Gastroesophageal sphincter (tissue), 3 donors: Measurements from ENCODE around the gene RASL12.

ENCODE experiments used
- EP300 ChIP-seq: sonication (generic); formaldehyde crosslinking; IDR thresholded peaks from one replicate; pipeline ENCODE4 v1.6.1; 2017; ENCODE audit warnings: antibody characterized with exemption, mild to moderate bottlenecking
- POLR2A ChIP-seq, 2 donors: fragments of 450-650 bp; IDR thresholded peaks; one replicate each; pipeline ENCODE4 v1.6.1; 2017; ENCODE audit warnings: antibody characterized with exemption in 2 of 2, mild to moderate bottlenecking in 2 of 2, moderate library complexity in 1 of 2
- TF ChIP-seq, protein P1 (sequence below), 4 experiments: fragments of 200-600 bp in 2 of 4; fragments of 450-650 bp in 2 of 4; sonication (generic) in 1 of 4; IDR thresholded peaks; one replicate each; pipeline ENCODE4 v1.5.1; 2017 to 2019; ENCODE audit warnings: antibody characterized with exemption in 4 of 4, mild to moderate bottlenecking in 2 of 4, moderate library complexity in 2 of 4

DNA sequence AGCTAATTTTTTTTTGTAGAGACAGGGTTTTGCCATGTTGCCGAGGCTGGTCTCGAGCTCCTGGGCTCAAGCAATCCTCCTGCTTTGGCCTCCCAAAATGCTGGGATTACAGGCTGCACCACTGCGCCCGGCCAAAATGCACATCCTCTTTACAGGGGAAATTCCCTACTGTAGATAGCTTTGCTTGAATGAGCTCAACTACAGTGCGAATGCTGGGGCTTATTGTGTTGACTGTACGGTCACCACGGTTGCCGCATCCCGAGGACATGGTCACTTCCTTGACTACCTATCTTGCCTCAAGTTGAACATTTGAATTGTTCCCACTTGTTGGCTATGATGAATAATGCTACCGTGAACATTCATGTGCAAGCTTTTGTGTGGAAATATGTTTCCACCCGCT, 33.1 kb downstream of the RASL12 start:
- TF ChIP-seq, protein P1, sequence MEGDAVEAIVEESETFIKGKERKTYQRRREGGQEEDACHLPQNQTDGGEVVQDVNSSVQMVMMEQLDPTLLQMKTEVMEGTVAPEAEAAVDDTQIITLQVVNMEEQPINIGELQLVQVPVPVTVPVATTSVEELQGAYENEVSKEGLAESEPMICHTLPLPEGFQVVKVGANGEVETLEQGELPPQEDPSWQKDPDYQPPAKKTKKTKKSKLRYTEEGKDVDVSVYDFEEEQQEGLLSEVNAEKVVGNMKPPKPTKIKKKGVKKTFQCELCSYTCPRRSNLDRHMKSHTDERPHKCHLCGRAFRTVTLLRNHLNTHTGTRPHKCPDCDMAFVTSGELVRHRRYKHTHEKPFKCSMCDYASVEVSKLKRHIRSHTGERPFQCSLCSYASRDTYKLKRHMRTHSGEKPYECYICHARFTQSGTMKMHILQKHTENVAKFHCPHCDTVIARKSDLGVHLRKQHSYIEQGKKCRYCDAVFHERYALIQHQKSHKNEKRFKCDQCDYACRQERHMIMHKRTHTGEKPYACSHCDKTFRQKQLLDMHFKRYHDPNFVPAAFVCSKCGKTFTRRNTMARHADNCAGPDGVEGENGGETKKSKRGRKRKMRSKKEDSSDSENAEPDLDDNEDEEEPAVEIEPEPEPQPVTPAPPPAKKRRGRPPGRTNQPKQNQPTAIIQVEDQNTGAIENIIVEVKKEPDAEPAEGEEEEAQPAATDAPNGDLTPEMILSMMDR (IDR thresholded peaks at IDR 0.05): no peak
- TF ChIP-seq POLR2A (IDR thresholded peaks at IDR 0.05) (no peak), EP300 (no peak)
